Fibroblast of pulmonary artery (primary cell): ENCODE measurements around the gene IQGAP2.
A peak's percentile ranks its signal among the peaks of the same experiment; 100 is the strongest.

Experiments used
- DNase-seq: peaks from one replicate; pipeline ENCODE4 v3.0.0-alpha.2; 2010; ENCODE audit warnings: low read depth
- H3K4me3 ChIP-seq: replicated peaks from 2 replicates; pipeline ENCODE4 v1.5.1; 2011; ENCODE audit warnings: low read depth, mild to moderate bottlenecking, control low read depth, low read length, moderate library complexity
- CTCF ChIP-seq: IDR thresholded peaks from 2 replicates; pipeline ENCODE4 v1.5.1; 2011; ENCODE audit warnings: mild to moderate bottlenecking, control low read depth, low read length, inconsistent platforms; ENCODE audit errors: missing control alignments

Gene IQGAP2

GRCh38 chr5:76402886-76403765 is at the start of gene IQGAP2:
TSS of gene IQGAP2 (plus strand) at chr5:76403285. CDS start at chr5:76403546, 261 bp downstream.
- peak within 1 kb of the TSS; percentile 56 for H3K4me3 ChIP-seq
- peak; percentile 13 for TF ChIP-seq CTCF
- DNase-seq: peak; percentile 52

- no peak for TF ChIP-seq CTCF
Measured at GRCh38 chr5:76356887-76357286, 46.2 kb upstream of the IQGAP2 start.

GRCh38 chr5:76363352-76364225 is 39.5 kb upstream of the IQGAP2 start:
- no peak for DNase-seq
- no peak overlapping the region for H3K4me3 ChIP-seq
- TF ChIP-seq CTCF: no peak

More at GRCh38 chr5:76356887-76357286, 46.2 kb upstream of the IQGAP2 start:
- H3K4me3 ChIP-seq: no peak overlapping the region
- no peak for DNase-seq

GRCh38 chr5:76364226-76364589 is 38.9 kb upstream of the IQGAP2 start:
- DNase-seq: no peak
- TF ChIP-seq CTCF: no peak
- no peak overlapping the region for H3K4me3 ChIP-seq

GRCh38 chr5:76365561-76365960 is 37.5 kb upstream of the IQGAP2 start:
- H3K4me3 ChIP-seq: no peak overlapping the region
- TF ChIP-seq CTCF: no peak
- no peak for DNase-seq

- DNase-seq: no peak
- H3K4me3 ChIP-seq: no peak overlapping the region
- TF ChIP-seq CTCF: no peak
Measured at GRCh38 chr5:76366596-76366995, 36.5 kb upstream of the IQGAP2 start.
